ENCODE results near the gene DCDC1.

DNA sequence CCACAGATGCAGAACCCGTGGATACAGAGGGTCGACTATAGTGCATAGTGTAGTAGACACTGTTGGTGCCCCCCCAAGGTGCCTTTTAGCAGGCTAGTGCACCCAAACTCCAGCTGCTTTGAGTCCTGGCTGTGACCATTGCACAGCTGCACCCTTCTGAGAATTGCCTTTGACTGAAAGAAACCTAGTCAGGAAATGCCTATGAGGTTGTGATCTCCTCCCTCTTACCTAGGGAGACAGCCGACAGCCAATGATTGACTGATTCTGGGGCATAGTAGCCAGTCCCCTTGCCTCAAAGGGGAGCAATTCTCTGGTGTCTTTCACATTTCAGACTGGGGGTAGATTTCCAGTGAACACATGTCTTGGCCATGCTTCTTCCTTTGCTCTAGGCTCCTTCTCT is 74.2 kb downstream of the DCDC1 start:
- no peak for TF ChIP-seq POLR2A (IDR thresholded peaks at IDR 0.05; ENCODE audit: low read length)
- TF ChIP-seq GATA1 (IDR thresholded peaks at IDR 0.05; ENCODE audit: low read depth, low read length) = no peak
